WTC11 (cell line): ENCODE measurements around the gene ATF1. TPM values are rescaled to one million over a fixed set of nuclear protein-coding genes. Genes with fewer than 3 reads are reported as not detected.

ENCODE experiments used
- ATAC-seq: fragments of 200-7000 bp; cut with Tn5 transposase; 2 replicates; pipeline ENCODE4 v1.10.0; 2021; ENCODE audit warnings: mild to moderate bottlenecking, moderate library complexity
- CTCF ChIA-PET: fragments of 300-600 bp; sonication (Branson Sonifier 250); formaldehyde crosslinking; loops from one replicate; lab custom pipeline; 2021; ENCODE audit warnings: antibody characterized with exemption; lab: Charles Lee
- POLR2A ChIA-PET: fragments of 350-600 bp; sonication (Branson Sonifier 250); formaldehyde crosslinking; loops from one replicate; lab custom pipeline; 2021; ENCODE audit warnings: antibody characterized with exemption; lab: Charles Lee
- DNase-seq: peaks from one replicate; pipeline ENCODE4 v3.0.0; 2021; ENCODE audit warnings: low spot score
- H3K27ac Mint-ChIP-seq: 2 replicates; pipeline ENCODE4 v1.8.0; 2021; ENCODE audit warnings: mixed read lengths
- H3K27me3 Mint-ChIP-seq: 2 replicates; pipeline ENCODE4 v1.8.0; 2021; ENCODE audit warnings: low read depth, mild to moderate bottlenecking, moderate library complexity, mixed read lengths
- H3K36me3 Mint-ChIP-seq: 2 replicates; pipeline ENCODE4 v1.8.0; 2021; ENCODE audit warnings: mixed read lengths
- H3K4me1 Mint-ChIP-seq: 2 replicates; pipeline ENCODE4 v1.8.0; 2022; ENCODE audit warnings: mixed read lengths
- H3K4me3 Mint-ChIP-seq: 2 replicates; pipeline ENCODE4 v1.8.0; 2021; ENCODE audit warnings: mild to moderate bottlenecking, moderate library complexity, mixed read lengths
- H3K9me3 Mint-ChIP-seq: 2 replicates; pipeline ENCODE4 v1.8.0; 2021; ENCODE audit warnings: mixed read lengths
- CREM ChIP-seq: sonication (generic); formaldehyde crosslinking; IDR thresholded peaks from 2 replicates; pipeline ENCODE4 v1.8.1; 2022; ENCODE audit warnings: mild to moderate bottlenecking, missing genetic modification reagents, moderate library complexity
- CTCF ChIP-seq: fragments of 200-600 bp; IDR thresholded peaks from 2 replicates; pipeline ENCODE4 v1.8.0; 2022; ENCODE audit warnings: antibody characterized with exemption
- ELF4 ChIP-seq: sonication (generic); formaldehyde crosslinking; IDR thresholded peaks from 2 replicates; pipeline ENCODE4 v1.8.1; 2022; ENCODE audit warnings: low read depth, mild to moderate bottlenecking, moderate library complexity, missing genetic modification reagents
- GABPB1 ChIP-seq: sonication (generic); formaldehyde crosslinking; IDR thresholded peaks from 2 replicates; pipeline ENCODE4 v1.8.1; 2023; ENCODE audit warnings: mild to moderate bottlenecking, missing genetic modification reagents
- GTF2I ChIP-seq: fragments of 250-450 bp; sonication (Bioruptor Pico); conservative IDR thresholded peaks from 2 replicates; pipeline ENCODE4 v1.4.0; 2021; ENCODE audit warnings: mild to moderate bottlenecking
- MYBL2 ChIP-seq: sonication (generic); formaldehyde crosslinking; IDR thresholded peaks from 2 replicates; pipeline ENCODE4 v1.8.1; 2023; ENCODE audit warnings: mild to moderate bottlenecking, moderate library complexity, missing genetic modification reagents
- NFYB ChIP-seq: sonication (generic); formaldehyde crosslinking; conservative IDR thresholded peaks from 2 replicates; pipeline ENCODE4 v1.8.0; 2022; ENCODE audit warnings: low read depth, missing genetic modification reagents
- NR2C2 ChIP-seq: sonication (generic); formaldehyde crosslinking; IDR thresholded peaks from 2 replicates; pipeline ENCODE4 v1.8.0; 2022; ENCODE audit warnings: mild to moderate bottlenecking, missing genetic modification reagents
- NR3C1 ChIP-seq: sonication (generic); formaldehyde crosslinking; conservative IDR thresholded peaks from 2 replicates; pipeline ENCODE4 v1.8.1; 2023; ENCODE audit warnings: low read depth, mild to moderate bottlenecking, missing genetic modification reagents
- RORB ChIP-seq: fragments of 250-450 bp; sonication (Bioruptor Pico); IDR thresholded peaks from 2 replicates; pipeline ENCODE4 v1.9.0; 2021; ENCODE audit warnings: mild to moderate bottlenecking
- SMAD4 ChIP-seq: sonication (generic); formaldehyde crosslinking; IDR thresholded peaks from 2 replicates; pipeline ENCODE4 v1.8.0; 2022; ENCODE audit warnings: mild to moderate bottlenecking, missing genetic modification reagents
- TEAD1 ChIP-seq: sonication (generic); formaldehyde crosslinking; IDR thresholded peaks from 2 replicates; pipeline ENCODE4 v1.8.0; 2022; ENCODE audit warnings: mild to moderate bottlenecking, missing genetic modification reagents
- ZBTB21 ChIP-seq: sonication (generic); formaldehyde crosslinking; IDR thresholded peaks from 2 replicates; pipeline ENCODE4 v1.8.1; 2023; ENCODE audit warnings: mild to moderate bottlenecking, missing genetic modification reagents, borderline replicate concordance
- ZMAT4 ChIP-seq: fragments of 250-450 bp; sonication (Bioruptor Pico); IDR thresholded peaks from 2 replicates; pipeline ENCODE4 v1.9.0; 2021; ENCODE audit warnings: mild to moderate bottlenecking
- ZNF138 ChIP-seq: sonication (generic); formaldehyde crosslinking; conservative IDR thresholded peaks from 2 replicates; pipeline ENCODE4 v1.8.1; 2022; ENCODE audit warnings: mild to moderate bottlenecking, moderate library complexity, missing genetic modification reagents
- ZNF396 ChIP-seq: fragments of 250-450 bp; sonication (Bioruptor Pico); IDR thresholded peaks from 2 replicates; pipeline ENCODE4 v1.8.0; 2021; ENCODE audit warnings: mild to moderate bottlenecking, moderate library complexity, borderline replicate concordance
- ZNF423 ChIP-seq: fragments of 250-450 bp; sonication (Bioruptor Pico); IDR thresholded peaks from 2 replicates; pipeline ENCODE4 v2.1.2; 2022; ENCODE audit warnings: mild to moderate bottlenecking, moderate library complexity
- total RNA-seq: library from RNA; stranded (reverse); gene quantifications from 3 replicates; pipeline ENCODE4 v1.2.3, GENCODE V29; 2021
- TF ChIP-seq, protein P1 (sequence below): sonication (generic); formaldehyde crosslinking; IDR thresholded peaks from 2 replicates; pipeline ENCODE4 v1.8.1; 2022; ENCODE audit warnings: low read depth, mild to moderate bottlenecking, moderate library complexity, missing genetic modification reagents, borderline replicate concordance
- TF ChIP-seq, protein P2 (sequence below): sonication (generic); formaldehyde crosslinking; conservative IDR thresholded peaks from 2 replicates; pipeline ENCODE4 v1.8.1; 2022; ENCODE audit warnings: mild to moderate bottlenecking, missing genetic modification reagents
- TF ChIP-seq, protein P3 (sequence below): sonication (generic); formaldehyde crosslinking; IDR thresholded peaks from 2 replicates; pipeline ENCODE4 v1.8.0; 2022; ENCODE audit warnings: mild to moderate bottlenecking, missing genetic modification reagents
- TF ChIP-seq, protein P4 (sequence below): sonication (generic); formaldehyde crosslinking; IDR thresholded peaks from 2 replicates; pipeline ENCODE4 v1.8.1; 2023; ENCODE audit warnings: mild to moderate bottlenecking, missing genetic modification reagents
- TF ChIP-seq, protein P5 (sequence below): sonication (generic); formaldehyde crosslinking; IDR thresholded peaks from 2 replicates; pipeline ENCODE4 v1.8.1; 2023; ENCODE audit warnings: mild to moderate bottlenecking, missing genetic modification reagents, borderline replicate concordance

ATF1 gene
- total RNA-seq, 1 experiment from 2014 or later: 34.8 TPM

DNA sequence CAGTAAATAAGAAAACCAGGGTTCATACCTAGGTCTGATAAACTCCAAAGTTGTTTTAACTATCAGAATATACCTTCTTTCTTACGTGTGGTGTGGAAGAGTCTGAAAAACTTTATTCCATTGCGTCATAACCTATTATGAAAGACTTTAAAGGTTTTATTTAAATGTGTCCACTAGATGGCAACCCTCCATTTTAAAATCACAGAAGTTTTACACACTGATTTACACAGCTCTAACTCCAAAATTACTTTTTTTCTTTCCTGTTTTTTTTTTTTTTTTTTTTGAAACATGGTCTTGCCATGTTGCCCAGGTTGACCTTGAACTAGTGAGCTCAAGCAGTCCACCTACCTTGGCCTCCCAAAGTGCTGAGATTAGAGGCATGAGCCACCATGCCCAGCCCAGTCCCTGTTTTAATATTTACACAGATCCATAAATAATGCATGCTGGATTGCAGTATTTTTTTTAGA is 61.5 kb downstream of the ATF1 start:
- ChIA-PET CTCF (interaction anchor here (0.6 to 4.8 kb wide), 22 partner anchors 13 to 516 kb away, joined by 3 to 70 read pairs (median 4); partner anchors contain the start of genes DIP2B, SLC11A2 and TMPRSS12), POLR2A (no interaction called here)
- Mint-ChIP-seq H3K27me3 (no peaks in the 10 kb centered on the region), H3K9me3 (no peaks in the 10 kb centered on the region), H3K27ac (no peak overlapping the region), H3K36me3 (no peaks in the 10 kb centered on the region), H3K4me3 (no peak overlapping the region)
- ATAC-seq: no peak; the same call in 1 of the 2 replicates
- DNase-seq: no peak
- TF ChIP-seq ZNF396 (CRISPR knock-in tag) (no peak), ZBTB21 (CRISPR knock-in tag) (no peak), GABPB1 (CRISPR knock-in tag) (0 out of 2 replicates have a peak, but pooled peaks have one; percentile 48), CTCF (peak; percentile 34)
- TF ChIP-seq, protein P1, sequence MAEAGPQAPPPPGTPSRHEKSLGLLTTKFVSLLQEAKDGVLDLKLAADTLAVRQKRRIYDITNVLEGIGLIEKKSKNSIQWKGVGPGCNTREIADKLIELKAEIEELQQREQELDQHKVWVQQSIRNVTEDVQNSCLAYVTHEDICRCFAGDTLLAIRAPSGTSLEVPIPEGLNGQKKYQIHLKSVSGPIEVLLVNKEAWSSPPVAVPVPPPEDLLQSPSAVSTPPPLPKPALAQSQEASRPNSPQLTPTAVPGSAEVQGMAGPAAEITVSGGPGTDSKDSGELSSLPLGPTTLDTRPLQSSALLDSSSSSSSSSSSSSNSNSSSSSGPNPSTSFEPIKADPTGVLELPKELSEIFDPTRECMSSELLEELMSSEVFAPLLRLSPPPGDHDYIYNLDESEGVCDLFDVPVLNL (CRISPR knock-in tag): no peak
- TF ChIP-seq, all 79 proteins: peak for 2
- H3K4me1 Mint-ChIP-seq: no peaks in the 10 kb centered on the region

- ATAC-seq: no peak
- Mint-ChIP-seq H3K4me3 (no peak overlapping the region), H3K9me3 (peaks cover 20% of the 10 kb centered on the region), H3K36me3 (peaks cover 9% of the 10 kb centered on the region), H3K27ac (0 out of 2 replicates have a peak overlapping the region, but pooled peaks have one; percentile 43), H3K27me3 (peaks cover 3% of the 10 kb centered on the region; the same call in 1 of the 2 replicates), H3K4me1 (no peaks in the 10 kb centered on the region)
- DNase-seq: no peak
- no peak for TF ChIP-seq GTF2I (CRISPR knock-in tag)
- no peak for TF ChIP-seq MYBL2 (CRISPR knock-in tag)
- TF ChIP-seq NR3C1 (CRISPR knock-in tag): no peak
- no peak for TF ChIP-seq NFYB (CRISPR knock-in tag)
- TF ChIP-seq GABPB1 (CRISPR knock-in tag): no peak
- TF ChIP-seq ZNF138 (CRISPR knock-in tag): no peak
- TF ChIP-seq, protein P1 (CRISPR knock-in tag): no peak
- TF ChIP-seq SMAD4 (CRISPR knock-in tag): no peak
- TF ChIP-seq RORB (CRISPR knock-in tag): no peak
- TF ChIP-seq TEAD1 (CRISPR knock-in tag): no peak
- no peak for TF ChIP-seq CREM (CRISPR knock-in tag)
- TF ChIP-seq ZNF423 (CRISPR knock-in tag): no peak
- TF ChIP-seq, protein P2, sequence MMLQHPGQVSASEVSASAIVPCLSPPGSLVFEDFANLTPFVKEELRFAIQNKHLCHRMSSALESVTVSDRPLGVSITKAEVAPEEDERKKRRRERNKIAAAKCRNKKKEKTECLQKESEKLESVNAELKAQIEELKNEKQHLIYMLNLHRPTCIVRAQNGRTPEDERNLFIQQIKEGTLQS: no peak
- TF ChIP-seq, protein P3, sequence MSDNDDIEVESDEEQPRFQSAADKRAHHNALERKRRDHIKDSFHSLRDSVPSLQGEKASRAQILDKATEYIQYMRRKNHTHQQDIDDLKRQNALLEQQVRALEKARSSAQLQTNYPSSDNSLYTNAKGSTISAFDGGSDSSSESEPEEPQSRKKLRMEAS (CRISPR knock-in tag): no peak
- TF ChIP-seq NR2C2 (CRISPR knock-in tag): no peak
- no peak for TF ChIP-seq ELF4 (CRISPR knock-in tag)
- TF ChIP-seq, protein P4, sequence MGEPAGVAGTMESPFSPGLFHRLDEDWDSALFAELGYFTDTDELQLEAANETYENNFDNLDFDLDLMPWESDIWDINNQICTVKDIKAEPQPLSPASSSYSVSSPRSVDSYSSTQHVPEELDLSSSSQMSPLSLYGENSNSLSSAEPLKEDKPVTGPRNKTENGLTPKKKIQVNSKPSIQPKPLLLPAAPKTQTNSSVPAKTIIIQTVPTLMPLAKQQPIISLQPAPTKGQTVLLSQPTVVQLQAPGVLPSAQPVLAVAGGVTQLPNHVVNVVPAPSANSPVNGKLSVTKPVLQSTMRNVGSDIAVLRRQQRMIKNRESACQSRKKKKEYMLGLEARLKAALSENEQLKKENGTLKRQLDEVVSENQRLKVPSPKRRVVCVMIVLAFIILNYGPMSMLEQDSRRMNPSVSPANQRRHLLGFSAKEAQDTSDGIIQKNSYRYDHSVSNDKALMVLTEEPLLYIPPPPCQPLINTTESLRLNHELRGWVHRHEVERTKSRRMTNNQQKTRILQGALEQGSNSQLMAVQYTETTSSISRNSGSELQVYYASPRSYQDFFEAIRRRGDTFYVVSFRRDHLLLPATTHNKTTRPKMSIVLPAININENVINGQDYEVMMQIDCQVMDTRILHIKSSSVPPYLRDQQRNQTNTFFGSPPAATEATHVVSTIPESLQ (CRISPR knock-in tag): no peak
- no peak for TF ChIP-seq ZMAT4 (CRISPR knock-in tag)
- TF ChIP-seq, protein P5, sequence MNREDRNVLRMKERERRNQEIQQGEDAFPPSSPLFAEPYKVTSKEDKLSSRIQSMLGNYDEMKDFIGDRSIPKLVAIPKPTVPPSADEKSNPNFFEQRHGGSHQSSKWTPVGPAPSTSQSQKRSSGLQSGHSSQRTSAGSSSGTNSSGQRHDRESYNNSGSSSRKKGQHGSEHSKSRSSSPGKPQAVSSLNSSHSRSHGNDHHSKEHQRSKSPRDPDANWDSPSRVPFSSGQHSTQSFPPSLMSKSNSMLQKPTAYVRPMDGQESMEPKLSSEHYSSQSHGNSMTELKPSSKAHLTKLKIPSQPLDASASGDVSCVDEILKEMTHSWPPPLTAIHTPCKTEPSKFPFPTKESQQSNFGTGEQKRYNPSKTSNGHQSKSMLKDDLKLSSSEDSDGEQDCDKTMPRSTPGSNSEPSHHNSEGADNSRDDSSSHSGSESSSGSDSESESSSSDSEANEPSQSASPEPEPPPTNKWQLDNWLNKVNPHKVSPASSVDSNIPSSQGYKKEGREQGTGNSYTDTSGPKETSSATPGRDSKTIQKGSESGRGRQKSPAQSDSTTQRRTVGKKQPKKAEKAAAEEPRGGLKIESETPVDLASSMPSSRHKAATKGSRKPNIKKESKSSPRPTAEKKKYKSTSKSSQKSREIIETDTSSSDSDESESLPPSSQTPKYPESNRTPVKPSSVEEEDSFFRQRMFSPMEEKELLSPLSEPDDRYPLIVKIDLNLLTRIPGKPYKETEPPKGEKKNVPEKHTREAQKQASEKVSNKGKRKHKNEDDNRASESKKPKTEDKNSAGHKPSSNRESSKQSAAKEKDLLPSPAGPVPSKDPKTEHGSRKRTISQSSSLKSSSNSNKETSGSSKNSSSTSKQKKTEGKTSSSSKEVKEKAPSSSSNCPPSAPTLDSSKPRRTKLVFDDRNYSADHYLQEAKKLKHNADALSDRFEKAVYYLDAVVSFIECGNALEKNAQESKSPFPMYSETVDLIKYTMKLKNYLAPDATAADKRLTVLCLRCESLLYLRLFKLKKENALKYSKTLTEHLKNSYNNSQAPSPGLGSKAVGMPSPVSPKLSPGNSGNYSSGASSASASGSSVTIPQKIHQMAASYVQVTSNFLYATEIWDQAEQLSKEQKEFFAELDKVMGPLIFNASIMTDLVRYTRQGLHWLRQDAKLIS: no peak
- ChIA-PET POLR2A (no interaction called here), CTCF (interaction anchor here (2.6 to 4.8 kb wide), 2 partner anchors 63 to 159 kb away, joined by 13 to 14 read pairs; no protein-coding TSS in a partner anchor)
These were observed 64.2 kb downstream of the ATF1 start for GRCh38 chr12:50828121-50828520.
